ENCODE results near the gene TNK1. TPM values are rescaled to one million over a fixed set of nuclear protein-coding genes. Genes with fewer than 3 reads are reported as not detected.

TNK1 gene
- total RNA-seq, 1 experiment from 2014 or later, result 16.8 TPM

DNA sequence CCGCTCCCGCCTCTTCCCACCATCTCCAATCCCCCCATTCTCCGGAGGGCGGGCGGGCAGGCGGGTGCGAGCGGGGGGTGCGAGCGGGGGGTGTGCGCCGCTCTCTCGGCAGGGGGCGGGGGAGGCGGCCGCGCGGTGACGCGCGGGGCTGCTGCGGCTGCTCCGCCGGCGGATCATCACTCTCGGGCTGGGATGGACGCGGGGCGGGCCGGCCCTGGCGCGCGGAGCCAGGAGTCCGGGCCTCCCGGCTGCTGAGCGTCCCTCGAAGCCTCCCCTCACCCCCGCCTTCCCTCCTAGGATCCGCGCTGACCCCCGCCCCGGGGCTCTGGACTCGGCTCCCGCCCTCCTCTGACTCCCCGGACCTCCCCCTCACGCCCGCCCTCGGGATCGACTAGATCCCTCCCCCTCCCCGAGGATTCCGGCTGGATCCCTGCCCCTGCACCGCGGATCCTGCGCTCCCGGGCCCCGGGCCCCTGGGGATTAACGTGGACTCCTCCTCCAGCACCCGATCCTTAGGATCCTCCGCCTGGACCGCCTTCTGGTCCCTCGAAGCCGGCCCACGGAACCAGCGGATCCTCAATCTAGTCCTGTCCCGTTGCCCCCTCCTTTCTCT, 24.0 kb downstream of the TNK1 start (continued):
- TF ChIP-seq JUND (IDR thresholded peaks at IDR 0.05) (no peak), ELF1 (IDR thresholded peaks at IDR 0.05; ENCODE audit: borderline replicate concordance, low read depth) (no peak), SRF (IDR thresholded peaks at IDR 0.05; ENCODE audit: low read depth) (no peak)
- TF ChIP-seq, protein P1, sequence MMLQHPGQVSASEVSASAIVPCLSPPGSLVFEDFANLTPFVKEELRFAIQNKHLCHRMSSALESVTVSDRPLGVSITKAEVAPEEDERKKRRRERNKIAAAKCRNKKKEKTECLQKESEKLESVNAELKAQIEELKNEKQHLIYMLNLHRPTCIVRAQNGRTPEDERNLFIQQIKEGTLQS (IDR thresholded peaks at IDR 0.05), result no peak

DNA sequence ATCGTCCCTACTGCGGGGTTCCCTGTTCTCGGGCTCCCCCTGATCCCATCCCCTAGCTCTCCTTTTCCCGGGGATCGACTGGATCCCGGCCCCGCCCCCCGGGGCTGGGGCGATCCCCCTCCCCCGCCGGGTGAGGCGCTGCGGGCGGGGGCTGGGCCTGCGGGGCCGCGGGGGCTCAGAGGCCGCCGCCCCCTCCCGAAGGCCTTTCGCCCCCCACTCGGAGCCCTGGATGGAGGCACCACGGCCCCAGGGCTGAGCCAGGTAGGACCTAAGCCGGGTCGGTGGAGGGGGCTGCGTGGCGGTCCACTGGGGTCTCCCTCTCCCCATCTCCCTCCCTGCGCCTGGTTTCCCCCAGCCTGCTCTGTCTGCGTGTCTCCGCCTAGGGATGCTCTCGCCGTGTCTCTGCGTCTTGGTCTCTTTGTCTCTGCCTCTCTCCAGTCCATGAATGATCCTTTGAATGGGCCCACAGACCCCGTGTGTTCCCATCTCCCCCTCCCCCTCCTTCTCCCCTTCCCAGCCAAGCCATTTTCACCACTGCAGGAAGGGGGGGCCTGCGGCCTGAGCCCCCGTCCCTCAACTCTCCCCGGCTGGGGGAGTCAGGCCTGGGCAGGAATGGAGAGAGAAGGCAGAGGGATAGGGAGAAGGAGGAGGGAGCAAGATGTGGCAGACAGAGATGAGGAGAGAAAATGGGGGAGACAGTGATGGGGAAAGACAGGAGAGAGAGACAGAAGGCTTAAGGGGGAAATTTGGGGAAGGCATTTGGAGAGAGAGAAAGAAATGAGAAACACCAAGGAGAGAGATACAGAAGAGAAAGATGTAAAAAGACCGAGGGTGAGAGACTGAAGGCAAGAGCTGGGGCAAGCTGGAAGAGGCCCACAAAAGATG, 24.7 kb downstream of the TNK1 start:
- RAD21 ChIA-PET (ENCODE audit: low non-redundant PET in 1 of 2, low total read pairs in 2 of 2, uncharacterized antibody in 2 of 2, unreplicated experiment in 2 of 2), result no interaction called here
- intact Hi-C loops (cut with micrococcal nuclease), result no loop called here
- Histone ChIP-seq H2AFZ (ENCODE audit: low read depth, low read length, poor library complexity, severe bottlenecking) (no peak overlapping the region), H3K27ac (ENCODE audit: low read depth, low read length) (peak overlapping the region; percentile 70), H3K4me2 (ENCODE audit: low read length) (peak overlapping the region; percentile 81), H3K9me3 (ENCODE audit: control insufficient read depth in 1 of 2, insufficient read depth in 1 of 2, low read depth in 1 of 2, low read length in 2 of 2) (no peaks in the 10 kb centered on the region), H3K4me3 (replicated peaks in 1 of 2; ENCODE audit: low read depth in 1 of 2, low read length in 2 of 2) (peak overlapping the region; percentile 61 to 72), H3K36me3 (ENCODE audit: control insufficient read depth in 1 of 2, insufficient read depth in 2 of 2, low read length in 2 of 2) (peaks cover 0 to 6% of the 10 kb centered on the region in 2 experiments; a peak in 1 of 4 replicates), H3K4me1 (ENCODE audit: control insufficient read depth in 1 of 2, insufficient read depth in 2 of 2, low read length in 2 of 2) (peaks cover 23 to 36% of the 10 kb centered on the region in 2 experiments), H3K9me2 (ENCODE audit: insufficient read depth) (no peaks in the 10 kb centered on the region), H4K20me1 (ENCODE audit: insufficient read depth) (no peaks in the 10 kb centered on the region), H3K9ac (ENCODE audit: low read length) (peak overlapping the region; percentile 84), H3K79me2 (ENCODE audit: insufficient read depth, low read length) (peaks cover 8% of the 10 kb centered on the region), H3K27me3 (ENCODE audit: insufficient read depth, low read length) (no peaks in the 10 kb centered on the region)
- POLR2A ChIA-PET, result no interaction called here
- CTCF ChIA-PET, result no interaction called here
- TF ChIP-seq SIN3A (IDR thresholded peaks at IDR 0.05; ENCODE audit: low read depth) (no peak), EZH2phosphoT487 (IDR thresholded peaks at IDR 0.05; ENCODE audit: borderline replicate concordance) (no peak), TCF7L2 (IDR thresholded peaks at IDR 0.05; ENCODE audit: borderline replicate concordance, extremely low read depth, insufficient read depth, insufficient read length) (no peak), POLR2A (IDR thresholded peaks at IDR 0.05; ENCODE audit: borderline replicate concordance, extremely low read depth, insufficient read depth, insufficient read length) (no peak), EZH2 (IDR thresholded peaks at IDR 0.05) (no peak), ELF1 (IDR thresholded peaks at IDR 0.05; ENCODE audit: borderline replicate concordance, low read depth) (no peak), JUND (IDR thresholded peaks at IDR 0.05) (no peak), FOSL1 (IDR thresholded peaks at IDR 0.05; ENCODE audit: low read depth) (no peak), CEBPB (IDR thresholded peaks at IDR 0.05; ENCODE audit: low read depth) (no peak), EGR1 (IDR thresholded peaks at IDR 0.05; ENCODE audit: low read depth) (no peak), POLR2AphosphoS5 (IDR thresholded peaks at IDR 0.05; ENCODE audit: low read depth, low read length) (no peak), SRF (IDR thresholded peaks at IDR 0.05; ENCODE audit: low read depth) (no peak), CBX3 (IDR thresholded peaks at IDR 0.05; ENCODE audit: low read depth) (no peak)
- TF ChIP-seq, protein P2, sequence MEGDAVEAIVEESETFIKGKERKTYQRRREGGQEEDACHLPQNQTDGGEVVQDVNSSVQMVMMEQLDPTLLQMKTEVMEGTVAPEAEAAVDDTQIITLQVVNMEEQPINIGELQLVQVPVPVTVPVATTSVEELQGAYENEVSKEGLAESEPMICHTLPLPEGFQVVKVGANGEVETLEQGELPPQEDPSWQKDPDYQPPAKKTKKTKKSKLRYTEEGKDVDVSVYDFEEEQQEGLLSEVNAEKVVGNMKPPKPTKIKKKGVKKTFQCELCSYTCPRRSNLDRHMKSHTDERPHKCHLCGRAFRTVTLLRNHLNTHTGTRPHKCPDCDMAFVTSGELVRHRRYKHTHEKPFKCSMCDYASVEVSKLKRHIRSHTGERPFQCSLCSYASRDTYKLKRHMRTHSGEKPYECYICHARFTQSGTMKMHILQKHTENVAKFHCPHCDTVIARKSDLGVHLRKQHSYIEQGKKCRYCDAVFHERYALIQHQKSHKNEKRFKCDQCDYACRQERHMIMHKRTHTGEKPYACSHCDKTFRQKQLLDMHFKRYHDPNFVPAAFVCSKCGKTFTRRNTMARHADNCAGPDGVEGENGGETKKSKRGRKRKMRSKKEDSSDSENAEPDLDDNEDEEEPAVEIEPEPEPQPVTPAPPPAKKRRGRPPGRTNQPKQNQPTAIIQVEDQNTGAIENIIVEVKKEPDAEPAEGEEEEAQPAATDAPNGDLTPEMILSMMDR (IDR thresholded peaks at IDR 0.05 in 2 of 3, conservative IDR thresholded peaks at IDR 0.05 in 1 of 3; ENCODE audit: borderline replicate concordance in 1 of 3, insufficient read depth in 1 of 3, low read depth in 2 of 3, low read length in 2 of 3), result no peak
- TF ChIP-seq, protein P3, sequence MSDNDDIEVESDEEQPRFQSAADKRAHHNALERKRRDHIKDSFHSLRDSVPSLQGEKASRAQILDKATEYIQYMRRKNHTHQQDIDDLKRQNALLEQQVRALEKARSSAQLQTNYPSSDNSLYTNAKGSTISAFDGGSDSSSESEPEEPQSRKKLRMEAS (IDR thresholded peaks at IDR 0.05), result no peak
- TF ChIP-seq, protein P4, sequence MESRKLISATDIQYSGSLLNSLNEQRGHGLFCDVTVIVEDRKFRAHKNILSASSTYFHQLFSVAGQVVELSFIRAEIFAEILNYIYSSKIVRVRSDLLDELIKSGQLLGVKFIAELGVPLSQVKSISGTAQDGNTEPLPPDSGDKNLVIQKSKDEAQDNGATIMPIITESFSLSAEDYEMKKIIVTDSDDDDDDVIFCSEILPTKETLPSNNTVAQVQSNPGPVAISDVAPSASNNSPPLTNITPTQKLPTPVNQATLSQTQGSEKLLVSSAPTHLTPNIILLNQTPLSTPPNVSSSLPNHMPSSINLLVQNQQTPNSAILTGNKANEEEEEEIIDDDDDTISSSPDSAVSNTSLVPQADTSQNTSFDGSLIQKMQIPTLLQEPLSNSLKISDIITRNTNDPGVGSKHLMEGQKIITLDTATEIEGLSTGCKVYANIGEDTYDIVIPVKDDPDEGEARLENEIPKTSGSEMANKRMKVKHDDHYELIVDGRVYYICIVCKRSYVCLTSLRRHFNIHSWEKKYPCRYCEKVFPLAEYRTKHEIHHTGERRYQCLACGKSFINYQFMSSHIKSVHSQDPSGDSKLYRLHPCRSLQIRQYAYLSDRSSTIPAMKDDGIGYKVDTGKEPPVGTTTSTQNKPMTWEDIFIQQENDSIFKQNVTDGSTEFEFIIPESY (IDR thresholded peaks at IDR 0.05; ENCODE audit: extremely low read depth, insufficient replicate concordance, low read length), result no peak
- no peak for ATAC-seq
- TSS peak; percentile 65 for BruUV-seq (replicated peaks)
- DNase-seq (ENCODE audit: low read depth, low spot score), result no peak

Measured in HCT116 (cell line).